ENCODE data around the gene WDR48. TPM values are rescaled to one million over a fixed set of nuclear protein-coding genes. Genes with fewer than 3 reads are reported as not detected.

Gene WDR48
- polyA plus RNA-seq, 4 donors = 78.5 to 102 (median 95.8) TPM

DNA sequence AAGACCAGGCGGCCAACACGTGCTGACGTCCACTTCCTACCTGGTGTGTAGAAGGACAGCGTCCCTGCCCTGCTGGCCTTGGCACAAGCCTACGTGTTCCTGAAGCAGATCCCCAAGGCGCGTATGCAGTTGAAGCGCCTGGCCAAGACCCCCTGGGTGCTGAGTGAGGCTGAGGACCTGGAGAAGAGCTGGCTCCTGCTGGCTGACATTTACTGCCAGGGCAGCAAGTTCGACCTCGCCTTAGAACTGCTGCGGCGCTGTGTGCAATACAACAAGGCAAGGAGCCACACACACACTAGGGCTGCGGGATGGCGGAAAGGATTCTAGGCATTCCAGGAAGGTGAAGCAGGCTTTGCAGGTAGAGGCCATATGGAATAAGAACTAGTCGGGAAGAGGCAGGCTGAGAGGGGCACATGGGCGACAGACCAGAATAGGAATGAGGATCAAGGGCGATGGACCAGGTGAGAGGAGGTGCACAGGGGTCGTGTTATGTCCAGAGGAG, 85.7 kb downstream of the WDR48 start:
- no peak for DNase-seq (ENCODE audit: low read depth in 4 of 4, low spot score in 2 of 4)

DNA sequence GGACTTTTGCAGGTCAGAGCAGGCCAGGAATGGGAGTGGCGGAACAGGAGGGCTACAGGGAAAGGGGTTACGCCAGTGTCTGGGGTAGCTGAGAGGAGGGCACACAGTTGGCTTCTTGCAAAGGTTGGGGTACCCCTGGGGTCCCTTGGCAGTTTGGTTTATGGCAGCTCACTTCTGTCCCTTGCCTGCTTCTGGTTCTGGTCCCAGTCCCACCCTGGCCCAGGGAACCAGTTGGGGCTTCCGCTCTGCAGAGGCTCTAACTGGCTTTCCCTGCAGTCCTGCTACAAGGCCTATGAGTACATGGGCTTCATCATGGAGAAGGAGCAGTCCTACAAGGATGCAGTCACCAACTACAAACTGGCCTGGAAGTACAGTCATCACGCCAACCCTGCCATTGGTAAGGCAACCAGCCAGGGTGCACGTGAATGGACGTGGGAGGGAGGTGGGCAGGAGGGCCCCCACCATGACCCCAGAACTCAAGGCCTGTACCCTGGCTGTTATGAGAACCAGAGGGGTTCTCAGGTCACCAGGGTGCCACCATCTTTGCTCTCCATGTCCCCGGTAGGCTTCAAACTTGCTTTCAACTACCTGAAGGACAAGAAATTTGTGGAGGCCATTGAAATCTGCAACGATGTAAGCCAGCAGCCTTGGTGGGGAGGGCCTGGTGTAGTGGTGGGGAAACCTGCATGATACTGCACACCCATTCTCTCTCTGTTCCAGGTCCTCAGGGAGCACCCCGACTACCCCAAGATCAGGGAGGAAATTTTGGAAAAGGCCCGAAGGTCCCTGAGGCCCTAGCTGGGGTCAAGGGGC, 86.4 kb downstream of the WDR48 start:
- no peak for DNase-seq (ENCODE audit: low read depth in 4 of 4, low spot score in 2 of 4)

DNA sequence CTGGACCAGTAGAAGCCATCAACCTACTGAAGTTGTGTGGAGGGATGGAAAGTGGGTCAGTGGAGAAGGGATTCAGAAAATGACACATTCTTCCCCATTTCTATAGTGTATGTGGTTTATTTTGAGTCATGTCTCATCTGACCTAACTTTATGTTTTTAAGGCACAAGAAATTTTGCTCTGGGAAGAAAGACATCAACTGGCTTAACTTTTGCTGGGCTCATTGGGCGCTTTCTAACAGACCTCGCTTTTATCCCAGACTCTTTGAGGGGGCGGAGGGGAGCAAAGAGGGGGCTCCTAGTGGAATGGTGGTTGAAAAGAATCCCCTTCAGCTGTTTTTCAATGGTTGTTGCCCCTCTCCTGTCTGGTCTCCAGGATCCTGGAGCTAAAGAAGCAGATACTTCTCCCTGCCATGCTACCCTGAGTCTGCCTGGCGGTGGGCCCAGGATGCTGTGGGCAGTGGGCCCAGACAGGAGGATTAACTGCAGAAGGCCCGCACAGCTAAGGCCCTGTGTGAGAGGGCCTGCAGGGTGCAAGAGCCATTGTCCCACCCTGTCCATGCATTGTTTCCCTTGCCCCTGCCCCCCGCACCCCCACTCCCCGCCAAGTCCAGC, 87.1 kb downstream of the WDR48 start:
- DNase-seq (ENCODE audit: low read depth in 4 of 4, low spot score in 2 of 4) = no peak

DNA sequence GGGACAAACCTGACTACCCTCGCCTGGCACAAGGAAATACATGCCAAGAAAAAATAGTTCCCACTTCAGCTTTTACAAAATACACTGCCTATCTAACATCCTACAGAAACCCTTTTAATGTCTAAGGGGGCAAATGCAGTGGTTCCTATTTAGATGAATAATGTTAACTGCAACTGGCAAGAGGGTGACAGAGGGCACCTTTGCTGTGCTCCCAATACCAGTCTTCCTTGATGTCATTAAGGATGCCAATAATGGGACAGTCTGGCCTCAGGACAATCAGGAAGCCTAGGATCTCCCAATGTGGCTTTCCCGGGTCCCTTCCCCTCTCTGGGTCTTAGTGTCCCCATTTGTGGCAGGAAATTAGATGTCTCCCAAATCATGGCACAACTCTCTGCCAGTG, 87.6 kb downstream of the WDR48 start:
- DNase-seq (ENCODE audit: low read depth in 4 of 4, low spot score in 2 of 4) = no peak

DNA sequence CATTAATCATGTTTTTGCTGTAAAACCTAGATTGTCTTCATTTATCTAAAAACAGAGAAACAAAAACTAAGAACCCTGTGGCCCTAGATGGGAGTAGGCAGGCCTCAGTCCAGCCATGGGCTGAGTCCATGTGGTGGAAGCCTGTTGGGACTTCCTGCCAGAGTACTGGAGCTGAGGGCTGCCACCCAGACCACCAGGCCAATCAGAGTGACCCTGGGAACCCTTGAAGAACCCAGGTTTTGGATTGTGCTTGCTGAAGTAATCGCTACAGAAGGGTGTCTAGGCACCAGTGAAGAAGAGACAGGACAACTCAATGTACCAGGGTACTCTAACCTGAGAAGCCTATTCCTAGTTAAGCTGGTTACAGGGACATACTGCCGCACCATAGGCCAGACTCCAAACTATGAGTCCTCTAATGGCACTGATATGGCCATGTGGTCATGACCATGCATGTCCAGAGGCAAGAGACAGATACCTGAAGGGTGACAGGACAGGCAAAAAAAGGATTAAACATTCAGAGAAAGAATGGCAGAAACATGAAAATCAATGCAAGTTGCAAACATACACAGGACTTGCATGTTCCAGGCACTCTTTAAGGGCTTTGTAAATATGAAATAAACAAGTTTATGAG, 88.6 kb downstream of the WDR48 start:
- DNase-seq (ENCODE audit: low read depth in 4 of 4, low spot score in 2 of 4) = no peak

DNA sequence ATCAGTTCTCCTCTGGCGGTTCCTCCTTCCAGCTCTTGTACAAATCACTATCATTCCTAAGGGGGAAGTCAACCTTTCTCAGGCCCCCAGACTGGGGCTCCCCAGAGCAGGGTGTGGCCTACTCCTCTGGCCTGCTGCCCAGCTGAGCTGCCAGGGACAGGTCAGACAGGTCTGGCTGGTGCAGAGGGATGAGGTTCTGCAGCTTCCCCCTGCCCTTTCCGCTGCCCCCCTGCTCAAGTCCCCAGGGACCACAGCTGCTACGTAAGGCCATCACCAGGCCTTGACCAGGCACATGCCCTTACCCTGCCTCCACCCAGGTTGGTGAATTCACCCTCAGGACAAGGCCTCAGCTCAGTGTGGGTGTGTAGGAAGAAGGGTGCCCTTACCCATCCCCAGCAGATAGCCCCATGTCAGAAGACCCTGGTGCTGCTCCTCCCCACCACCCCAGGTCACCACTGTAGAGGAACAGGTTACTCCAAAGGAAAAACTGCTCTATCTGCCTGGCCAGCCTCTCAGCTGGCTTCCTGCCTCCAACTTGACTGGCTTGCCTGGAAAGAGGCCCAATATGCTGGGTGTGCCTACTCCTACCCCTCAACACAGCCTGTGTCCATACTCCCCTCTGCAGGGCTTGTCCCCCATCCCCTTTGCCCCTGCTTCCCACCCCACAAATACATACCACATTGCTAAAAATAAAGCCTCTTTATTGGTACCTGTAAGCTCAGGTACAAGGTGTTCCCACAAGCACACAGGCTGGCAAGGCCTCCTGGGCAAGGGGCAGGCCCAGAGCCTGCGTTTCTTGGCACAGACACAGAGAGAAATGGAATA, 89.6 kb downstream of the WDR48 start:
- no peak for DNase-seq (ENCODE audit: low read depth in 4 of 4, low spot score in 2 of 4)

DNA sequence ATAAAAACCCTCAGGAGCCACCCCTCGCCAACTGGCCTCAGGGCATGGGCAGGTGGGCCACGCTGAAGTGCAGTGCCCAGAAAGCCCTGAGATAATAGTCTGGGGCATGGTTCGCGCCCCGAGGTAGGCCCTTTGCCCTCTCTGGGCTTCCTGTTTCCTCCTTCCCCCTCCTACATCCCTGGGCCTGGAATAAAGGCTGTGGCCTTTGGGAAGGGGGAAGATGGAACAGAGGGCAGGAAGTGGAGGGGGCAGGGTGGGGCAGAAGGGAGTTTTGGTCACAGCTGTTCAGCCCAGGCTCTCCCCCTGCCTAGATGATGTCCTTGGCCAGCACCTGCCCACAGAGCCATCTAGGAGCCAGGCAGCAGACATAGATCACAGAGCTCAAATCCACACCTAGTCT, 90.3 kb downstream of the WDR48 start:
- no peak for DNase-seq (ENCODE audit: low read depth in 4 of 4, low spot score in 2 of 4)

DNA sequence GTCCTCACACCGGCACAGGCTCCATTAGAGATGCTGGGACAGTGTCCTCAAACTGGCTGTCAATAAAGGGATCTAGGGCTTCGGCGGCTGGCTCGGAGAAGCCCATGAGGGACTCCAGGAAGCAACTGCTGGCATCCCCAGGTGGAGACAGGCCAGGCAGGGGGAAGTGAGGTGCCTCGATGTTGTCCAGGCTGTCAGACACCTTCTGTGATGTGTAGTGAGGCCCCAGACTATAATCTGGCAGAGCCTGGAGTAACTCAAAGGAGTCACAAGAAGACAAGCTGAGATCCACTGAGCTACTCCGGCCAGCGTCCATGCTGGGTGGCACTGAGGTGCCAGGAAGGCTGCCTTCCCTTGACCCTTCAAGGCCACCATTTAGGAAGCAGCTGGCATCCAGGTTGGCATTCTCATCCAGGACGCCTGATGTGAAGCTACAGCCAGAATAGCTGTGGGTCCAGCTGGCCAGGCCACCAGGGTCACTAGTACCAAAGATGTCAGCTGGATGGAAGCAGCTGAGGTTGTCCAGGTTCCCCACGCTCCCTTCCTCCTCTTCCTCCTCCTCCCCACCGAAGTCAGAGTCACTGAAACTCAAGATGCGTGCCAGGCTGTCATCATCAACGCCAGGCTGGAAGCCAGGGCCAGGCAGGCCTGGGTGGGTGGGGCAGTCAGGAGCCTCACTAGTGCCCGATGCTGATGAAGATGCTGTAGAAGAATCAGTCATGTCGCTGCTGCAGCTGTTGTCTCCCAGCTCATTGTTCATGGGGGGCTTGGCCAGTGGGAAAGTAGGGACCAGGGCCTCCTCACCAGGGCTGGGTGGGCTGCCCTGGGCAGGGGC, 91.5 kb downstream of the WDR48 start:
- DNase-seq (ENCODE audit: low read depth in 4 of 4, low spot score in 2 of 4) = no peak

DNA sequence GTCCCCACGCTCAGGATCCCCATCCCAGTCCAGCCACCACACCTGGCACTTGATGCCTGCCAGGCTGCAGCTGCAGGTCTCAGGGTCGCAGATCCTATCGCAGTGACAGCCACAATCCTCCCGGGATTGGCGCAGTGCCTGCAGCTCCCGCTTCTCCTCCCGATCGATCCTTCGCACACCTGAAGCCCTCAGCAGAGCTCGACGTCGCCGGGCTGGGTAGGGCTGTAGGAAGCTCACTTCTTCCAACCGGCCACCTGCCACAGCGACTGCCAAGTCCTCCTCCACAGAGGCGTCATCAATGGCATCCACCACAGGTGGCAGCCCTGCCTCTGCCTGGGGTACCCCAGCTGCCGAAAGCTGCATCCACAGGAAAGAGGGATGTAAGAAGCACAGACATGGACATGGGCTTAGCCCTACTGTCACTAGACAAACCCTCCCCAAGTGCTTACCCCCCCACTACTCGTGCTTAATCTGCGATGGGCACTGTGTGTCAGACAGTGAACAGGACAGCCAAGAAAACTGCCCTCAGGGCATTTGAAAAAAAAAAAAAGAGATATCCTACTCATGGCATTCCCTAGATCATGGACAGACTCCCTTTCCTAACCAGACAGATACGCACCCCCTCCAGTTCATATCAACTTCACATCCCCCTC, 92.4 kb downstream of the WDR48 start:
- DNase-seq (ENCODE audit: low read depth in 4 of 4, low spot score in 2 of 4) = no peak

DNA sequence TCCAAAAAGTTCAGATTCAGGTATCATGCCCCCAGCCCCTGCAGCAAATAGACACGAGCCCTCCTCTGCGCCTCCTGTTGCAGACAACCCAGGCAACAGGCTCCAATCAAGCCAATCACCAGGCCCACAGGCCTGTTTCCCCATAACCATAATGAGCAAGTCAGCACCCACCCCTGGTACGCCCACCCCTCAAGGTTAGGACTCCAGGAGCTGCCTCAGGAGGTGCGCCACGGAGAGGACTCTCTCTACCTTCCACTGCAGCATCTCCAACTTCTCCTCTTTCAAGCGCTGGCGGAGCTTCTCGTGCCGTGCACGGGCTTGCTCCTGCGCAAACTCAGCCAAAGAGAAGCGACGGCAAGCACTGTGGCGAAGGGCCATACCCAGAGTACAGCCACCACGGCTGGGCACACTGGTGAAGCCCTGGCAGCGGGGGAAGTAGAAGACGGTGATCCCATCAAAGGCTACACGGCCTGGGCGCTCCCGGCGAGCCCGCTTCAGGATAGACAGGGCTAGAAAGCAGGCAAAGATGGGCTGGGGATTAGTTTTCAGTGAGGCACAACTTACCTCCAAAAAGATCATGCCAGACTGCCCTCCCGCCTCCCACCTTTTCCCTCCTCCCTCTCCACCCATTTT, 93.0 kb downstream of the WDR48 start:
- DNase-seq (ENCODE audit: low read depth in 4 of 4, low spot score in 2 of 4) = no peak

DNA sequence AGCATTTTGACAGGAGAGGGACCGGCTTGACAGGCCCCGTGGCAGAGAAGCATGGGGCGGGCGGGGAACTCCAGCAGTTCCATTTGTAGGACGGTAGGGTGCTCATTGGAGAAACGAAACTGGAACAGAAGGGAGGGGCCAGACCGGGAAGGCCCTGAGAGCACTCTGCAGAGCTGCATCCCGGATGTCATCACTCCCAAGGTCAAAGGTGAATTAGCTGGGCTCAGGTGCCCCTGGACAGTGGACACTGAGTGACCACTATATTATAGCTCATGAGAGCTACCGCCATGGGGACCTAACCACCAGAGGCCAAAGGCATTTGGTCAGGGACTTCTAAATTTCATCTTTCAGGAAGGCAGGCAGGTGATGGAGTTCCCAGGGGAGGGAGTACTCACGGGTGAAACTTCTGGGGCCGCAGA, 94.3 kb downstream of the WDR48 start:
- DNase-seq (ENCODE audit: low read depth in 4 of 4, low spot score in 2 of 4) = no peak

Other genes starting within 250 kb of the WDR48 start
- gene SCN10A, start 235.8 kb upstream of the WDR48 start, polyA plus RNA-seq (ENCODE audit: insufficient read length in 4 of 4) = not detected
- gene SCN11A, start 72 bp upstream of the WDR48 start, polyA plus RNA-seq (ENCODE audit: insufficient read length in 4 of 4) = 1 to 10 TPM in 2 of 4 donors, under 1 TPM in 2; 0.62 to 2.2 (median 1.0) TPM
- 10 to 100 TPM; 53.9 to 81.0 (median 67.8) TPM for gene GORASP1, start 55.6 kb downstream of the WDR48 start, polyA plus RNA-seq (ENCODE audit: insufficient read length in 4 of 4)
- gene TTC21A, start 55.7 kb downstream of the WDR48 start, polyA plus RNA-seq (ENCODE audit: insufficient read length in 4 of 4) = 10 to 100 TPM in 2 of 4 donors, 1 to 10 TPM in 2; 6.0 to 19.9 (median 11.8) TPM
- 10 to 100 TPM in 2 of 4 donors, 1 to 10 TPM in 2; 6.7 to 12.6 (median 10.1) TPM for gene CSRNP1, start 101.6 kb downstream of the WDR48 start, polyA plus RNA-seq (ENCODE audit: insufficient read length in 4 of 4)
- under 1 TPM; 0.04 to 0.34 (median 0.09) TPM for gene XIRP1, start 140.6 kb downstream of the WDR48 start, polyA plus RNA-seq (ENCODE audit: insufficient read length in 4 of 4)
- 1 to 10 TPM; 1.6 to 5.0 (median 4.2) TPM for gene CX3CR1, start 228.0 kb downstream of the WDR48 start, polyA plus RNA-seq (ENCODE audit: insufficient read length in 4 of 4)

All from left renal cortex interstitium (tissue), 4 donors.